Endothelial cell of umbilical vein (primary cell): ENCODE measurements around the gene MAGI1.

Source experiments
- CTCF ChIP-seq, 2 donors: IDR thresholded peaks; 1 replicate in 1 of 2; 2 replicates in 1 of 2; pipeline ENCODE4 v1.5.1; 2011; ENCODE audit warnings: low read length in 2 of 2, mild to moderate bottlenecking in 2 of 2, moderate library complexity in 2 of 2, control low read depth in 1 of 2, inconsistent platforms in 1 of 2, low read depth in 1 of 2; ENCODE audit not compliant: insufficient read depth in 1 of 2; ENCODE audit errors: extremely low read depth in 1 of 2
- EZH2 ChIP-seq: IDR thresholded peaks from 2 replicates; pipeline ENCODE4 v1.6.1; 2012; ENCODE audit warnings: borderline replicate concordance, low read depth, mild to moderate bottlenecking, moderate library complexity, low read length, inconsistent platforms; ENCODE audit not compliant: severe bottlenecking
- GATA2 ChIP-seq: IDR thresholded peaks from 2 replicates; pipeline ENCODE4 v1.7.0; 2011; ENCODE audit warnings: low read depth, mild to moderate bottlenecking, moderate library complexity, mixed read lengths, low read length; ENCODE audit not compliant: insufficient read length, insufficient read depth
- MYC ChIP-seq: IDR thresholded peaks from one replicate; pipeline ENCODE4 v1.6.1; 2011; ENCODE audit warnings: mild to moderate bottlenecking, low read depth, low read length
- POLR2A ChIP-seq: IDR thresholded peaks from 2 replicates; pipeline ENCODE4 v1.6.1; 2012; ENCODE audit warnings: low read depth, mild to moderate bottlenecking, control low read depth, low read length

GRCh38 chr3:65761446-65762234, 277.1 kb downstream of the MAGI1 start:
- TF ChIP-seq CTCF (IDR thresholded peaks at IDR 0.05; ENCODE audit: extremely low read depth in 1 of 2, insufficient read depth in 1 of 2, low read depth in 1 of 2, low read length in 2 of 2), result no peak
- TF ChIP-seq MYC, result no peak
- TF ChIP-seq GATA2, result no peak
- TF ChIP-seq EZH2, result no peak
- TF ChIP-seq POLR2A, result no peak
